HEK293T (cell line): ENCODE results near the gene PRKAG2.

Experiments used
- SP1 ChIP-seq: fragments of 450-650 bp; IDR thresholded peaks from 2 replicates; pipeline ENCODE4 v1.6.1; 2017
- TARDBP ChIP-seq: fragments of 450-650 bp; IDR thresholded peaks from 2 replicates; pipeline ENCODE4 v1.6.1; 2016

DNA sequence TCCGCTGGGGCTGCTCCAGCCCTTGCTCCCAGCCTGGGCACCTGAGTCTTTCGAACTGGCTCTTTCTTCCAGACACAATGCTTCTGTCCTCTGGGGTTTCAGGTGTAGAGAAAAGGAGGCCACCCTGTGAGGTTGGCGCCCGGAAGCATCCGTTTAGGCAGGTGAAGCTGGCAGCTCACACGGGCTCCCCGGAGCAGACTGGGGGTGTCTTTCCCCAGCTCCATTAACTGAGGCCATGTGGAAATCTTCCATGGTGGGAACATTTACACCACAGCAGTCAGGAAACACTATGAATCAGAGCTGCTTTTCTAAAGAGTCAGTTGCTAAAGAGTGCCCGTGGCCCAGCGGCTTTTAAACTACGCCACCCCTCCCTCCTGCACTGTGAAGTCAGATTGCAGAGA lies 29.2 kb downstream of the PRKAG2 start:
- no peak for TF ChIP-seq SP1
- no peak for TF ChIP-seq TARDBP
